ENCODE data around the gene ERG28.
"Not testable (repeated sequence)": the region's sequence is repeated elsewhere in the genome, so short reads cannot be mapped to it uniquely, and the experiment has no call there.

ERG28 gene

GRCh38 chr14:75615200-75615599, 45.5 kb downstream of the ERG28 start:
- DNase-seq, result no peak

GRCh38 chr14:75614179-75614578, 46.5 kb downstream of the ERG28 start:
- no peak for DNase-seq

- DNase-seq, result no peak
Measured at GRCh38 chr14:75612157-75612556, 48.5 kb downstream of the ERG28 start.

GRCh38 chr14:75610834-75611233, 49.8 kb downstream of the ERG28 start:
- DNase-seq, result no peak

GRCh38 chr14:75609606-75610475, 50.8 kb downstream of the ERG28 start:
- no peak for DNase-seq

GRCh38 chr14:75609116-75609515, 51.6 kb downstream of the ERG28 start:
- DNase-seq, result no peak

GRCh38 chr14:75607842-75608640, 52.6 kb downstream of the ERG28 start:
- DNase-seq, result no peak

- DNase-seq, result no peak
Measured at GRCh38 chr14:75607044-75607443, 53.6 kb downstream of the ERG28 start.

- no peak for DNase-seq
Measured at GRCh38 chr14:75605916-75606315, 54.8 kb downstream of the ERG28 start.

- DNase-seq, result no peak
Measured at GRCh38 chr14:75604979-75605851, 55.5 kb downstream of the ERG28 start.

- no peak for DNase-seq
Measured at GRCh38 chr14:75602503-75602902, 58.2 kb downstream of the ERG28 start.

- DNase-seq, result not testable (repeated sequence)
Measured at GRCh38 chr14:75601061-75601460, 59.6 kb downstream of the ERG28 start.

- not testable (repeated sequence) for DNase-seq
Measured at GRCh38 chr14:75600100-75600499, 60.6 kb downstream of the ERG28 start.

Measured in central memory CD4-positive, alpha-beta T cell (primary cell).